IPS-18a (cell line): ENCODE measurements around the gene BZW2.

Experiments
- H3K27ac ChIP-seq: one replicate; pipeline ENCODE4 v1.5.1; 2013; ENCODE audit warnings: low read length
- H3K27me3 ChIP-seq: one replicate; pipeline ENCODE4 v1.6.1; 2013; ENCODE audit warnings: mild to moderate bottlenecking, low read length; ENCODE audit not compliant: control insufficient read depth, insufficient read depth
- H3K36me3 ChIP-seq: one replicate; pipeline ENCODE4 v1.6.1; 2013; ENCODE audit warnings: low read depth, low read length; ENCODE audit not compliant: control insufficient read depth
- H3K4me1 ChIP-seq: one replicate; pipeline ENCODE4 v1.6.1; 2013; ENCODE audit warnings: low read depth, low read length; ENCODE audit not compliant: control insufficient read depth
- H3K4me3 ChIP-seq: one replicate; pipeline ENCODE4 v1.5.1; 2013; ENCODE audit warnings: low read length
- H3K9ac ChIP-seq: one replicate; pipeline ENCODE4 v1.6.1; 2013; ENCODE audit warnings: mild to moderate bottlenecking, low read length, moderate library complexity
- H3K9me3 ChIP-seq: one replicate; pipeline ENCODE4 v1.6.1; 2013; ENCODE audit warnings: low read depth, low read length; ENCODE audit not compliant: control insufficient read depth

BZW2 gene

GRCh38 chr7:16660702-16661464 lies 14.9 kb downstream of the BZW2 start:
- H3K36me3 ChIP-seq: no peaks in the 10 kb centered on the region
- no peaks in the 10 kb centered on the region for H3K27me3 ChIP-seq
- H3K4me1 ChIP-seq: peaks cover 24% of the 10 kb centered on the region
- no peak overlapping the region for H3K27ac ChIP-seq
- H3K9ac ChIP-seq: no peak overlapping the region
- no peaks in the 10 kb centered on the region for H3K9me3 ChIP-seq
- H3K4me3 ChIP-seq: no peak overlapping the region

GRCh38 chr7:16661924-16662323 lies 15.9 kb downstream of the BZW2 start:
- H3K4me3 ChIP-seq: no peak overlapping the region
- H3K4me1 ChIP-seq: peaks cover 24% of the 10 kb centered on the region
- H3K9me3 ChIP-seq: no peaks in the 10 kb centered on the region
- no peaks in the 10 kb centered on the region for H3K36me3 ChIP-seq
- H3K9ac ChIP-seq: no peak overlapping the region
- no peaks in the 10 kb centered on the region for H3K27me3 ChIP-seq
- H3K27ac ChIP-seq: no peak overlapping the region

GRCh38 chr7:16667355-16667754 lies 21.4 kb downstream of the BZW2 start:
- Histone ChIP-seq H3K9ac (no peak overlapping the region), H3K27ac (no peak overlapping the region), H3K4me3 (no peak overlapping the region), H3K36me3 (no peaks in the 10 kb centered on the region), H3K9me3 (no peaks in the 10 kb centered on the region), H3K27me3 (no peaks in the 10 kb centered on the region), H3K4me1 (peaks cover 30% of the 10 kb centered on the region)

- Histone ChIP-seq H3K9ac (no peak overlapping the region), H3K27ac (no peak overlapping the region), H3K27me3 (no peaks in the 10 kb centered on the region), H3K4me3 (no peak overlapping the region), H3K36me3 (no peaks in the 10 kb centered on the region), H3K4me1 (peaks cover 26% of the 10 kb centered on the region), H3K9me3 (no peaks in the 10 kb centered on the region)
These were observed 22.3 kb downstream of the BZW2 start for GRCh38 chr7:16668049-16668858.

GRCh38 chr7:16668978-16669377 lies 23.0 kb downstream of the BZW2 start:
- no peak overlapping the region for H3K4me3 ChIP-seq
- H3K9ac ChIP-seq: no peak overlapping the region
- no peaks in the 10 kb centered on the region for H3K27me3 ChIP-seq
- no peaks in the 10 kb centered on the region for H3K9me3 ChIP-seq
- H3K4me1 ChIP-seq: peaks cover 26% of the 10 kb centered on the region
- no peaks in the 10 kb centered on the region for H3K36me3 ChIP-seq
- H3K27ac ChIP-seq: no peak overlapping the region

- Histone ChIP-seq H3K4me3 (no peak overlapping the region), H3K4me1 (peaks cover 26% of the 10 kb centered on the region), H3K36me3 (peaks cover under 1% of the 10 kb centered on the region), H3K9ac (no peak overlapping the region), H3K9me3 (no peaks in the 10 kb centered on the region), H3K27me3 (no peaks in the 10 kb centered on the region), H3K27ac (no peak overlapping the region)
These were observed 23.6 kb downstream of the BZW2 start for GRCh38 chr7:16669581-16669980.

GRCh38 chr7:16670021-16670420 lies 24.0 kb downstream of the BZW2 start:
- no peak overlapping the region for H3K27ac ChIP-seq
- no peak overlapping the region for H3K9ac ChIP-seq
- H3K4me3 ChIP-seq: no peak overlapping the region
- no peaks in the 10 kb centered on the region for H3K9me3 ChIP-seq
- H3K27me3 ChIP-seq: no peaks in the 10 kb centered on the region
- H3K36me3 ChIP-seq: peaks cover 5% of the 10 kb centered on the region
- H3K4me1 ChIP-seq: peaks cover 26% of the 10 kb centered on the region

GRCh38 chr7:16670731-16671344 lies 24.9 kb downstream of the BZW2 start:
- H3K4me3 ChIP-seq: no peak overlapping the region
- H3K4me1 ChIP-seq: peaks cover 26% of the 10 kb centered on the region
- no peaks in the 10 kb centered on the region for H3K9me3 ChIP-seq
- H3K27me3 ChIP-seq: no peaks in the 10 kb centered on the region
- no peak overlapping the region for H3K27ac ChIP-seq
- H3K9ac ChIP-seq: no peak overlapping the region
- H3K36me3 ChIP-seq: peaks cover 13% of the 10 kb centered on the region

GRCh38 chr7:16671811-16672210 lies 25.8 kb downstream of the BZW2 start:
- Histone ChIP-seq H3K9me3 (no peaks in the 10 kb centered on the region), H3K27me3 (no peaks in the 10 kb centered on the region), H3K9ac (no peak overlapping the region), H3K4me1 (peaks cover 26% of the 10 kb centered on the region), H3K4me3 (no peak overlapping the region), H3K36me3 (peaks cover 18% of the 10 kb centered on the region), H3K27ac (no peak overlapping the region)

GRCh38 chr7:16675277-16675676 lies 29.3 kb downstream of the BZW2 start:
- no peaks in the 10 kb centered on the region for H3K27me3 ChIP-seq
- no peak overlapping the region for H3K4me3 ChIP-seq
- H3K9me3 ChIP-seq: no peaks in the 10 kb centered on the region
- peaks cover 14% of the 10 kb centered on the region for H3K4me1 ChIP-seq
- peaks cover 24% of the 10 kb centered on the region for H3K36me3 ChIP-seq
- H3K9ac ChIP-seq: no peak overlapping the region
- H3K27ac ChIP-seq: no peak overlapping the region

- peaks cover 4% of the 10 kb centered on the region for H3K4me1 ChIP-seq
- H3K27me3 ChIP-seq: no peaks in the 10 kb centered on the region
- H3K9me3 ChIP-seq: no peaks in the 10 kb centered on the region
- H3K27ac ChIP-seq: no peak overlapping the region
- H3K4me3 ChIP-seq: no peak overlapping the region
- peaks cover 44% of the 10 kb centered on the region for H3K36me3 ChIP-seq
- H3K9ac ChIP-seq: no peak overlapping the region
These were observed 32.1 kb downstream of the BZW2 start for GRCh38 chr7:16677978-16678494.
